ENCODE data around the gene ASPG. TPM values are rescaled to one million over a fixed set of nuclear protein-coding genes. Genes with fewer than 3 reads are reported as not detected.

ASPG gene
- total RNA-seq, 6 donors from 2014 or later: 5.2 to 14.7 (median 12.5) TPM; not detected in 1

DNA sequence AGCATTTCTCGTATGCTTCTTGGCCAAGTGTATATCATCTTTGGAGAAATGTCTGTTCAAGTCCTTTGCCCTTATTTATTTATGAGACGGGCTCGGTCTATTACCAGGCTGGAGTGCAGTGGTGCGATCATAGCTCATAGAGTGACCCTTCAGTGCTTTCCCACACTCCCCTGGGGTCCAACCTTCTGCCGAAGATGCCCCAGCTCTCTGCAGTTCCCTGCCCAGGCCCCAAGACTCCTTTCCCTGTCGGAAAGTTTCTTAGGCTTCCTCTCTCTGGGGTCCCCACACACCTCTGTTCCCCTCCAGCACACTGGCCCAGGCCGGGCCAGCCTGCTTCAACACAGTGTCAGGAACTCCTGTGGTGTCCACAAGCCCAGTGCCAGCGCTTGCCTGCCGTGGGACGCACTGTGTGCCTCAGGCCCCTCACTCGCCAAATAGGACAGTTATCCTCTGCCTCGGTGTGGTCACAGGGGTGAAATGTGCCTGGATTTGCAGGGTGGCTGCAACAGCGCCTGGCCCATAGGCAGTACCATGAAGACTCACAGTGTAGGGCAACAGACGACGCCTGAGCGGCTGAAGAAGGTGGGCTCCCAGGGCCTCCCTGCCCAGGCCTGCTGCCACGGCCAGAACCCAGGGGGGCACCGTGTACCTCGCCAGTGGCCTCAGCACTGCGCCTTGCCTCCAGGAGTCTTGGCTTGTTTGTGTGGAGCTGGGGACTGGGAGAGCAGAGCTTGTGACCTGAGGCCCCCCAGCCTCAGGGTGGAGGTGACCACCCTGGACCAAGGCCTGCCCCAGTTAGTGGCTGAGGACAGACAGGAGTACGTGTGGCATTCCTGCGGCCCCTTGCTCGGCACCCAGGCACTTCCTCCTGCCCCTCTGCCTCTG lies 4.9 kb upstream of the ASPG start:
- Histone ChIP-seq H3K36me3 (no peaks in the 10 kb centered on the region), H3K27ac (no peak overlapping the region), H3K4me1 (peaks cover 0 to 14% (median 7%) of the 10 kb centered on the region in 4 donors), H3K9me3 (no peaks in the 10 kb centered on the region), H3K27me3 (peaks cover 0 to 3% (median under 1%) of the 10 kb centered on the region in 4 donors), H3K4me3 (no peak overlapping the region)
- peak in 1 of 2 donors; percentile 56 for DNase-seq
- 90 to 92% methylated on average over 19 to 23 of the region's 23 CpGs for WGBS, 2 donors
- TF ChIP-seq, protein P1, sequence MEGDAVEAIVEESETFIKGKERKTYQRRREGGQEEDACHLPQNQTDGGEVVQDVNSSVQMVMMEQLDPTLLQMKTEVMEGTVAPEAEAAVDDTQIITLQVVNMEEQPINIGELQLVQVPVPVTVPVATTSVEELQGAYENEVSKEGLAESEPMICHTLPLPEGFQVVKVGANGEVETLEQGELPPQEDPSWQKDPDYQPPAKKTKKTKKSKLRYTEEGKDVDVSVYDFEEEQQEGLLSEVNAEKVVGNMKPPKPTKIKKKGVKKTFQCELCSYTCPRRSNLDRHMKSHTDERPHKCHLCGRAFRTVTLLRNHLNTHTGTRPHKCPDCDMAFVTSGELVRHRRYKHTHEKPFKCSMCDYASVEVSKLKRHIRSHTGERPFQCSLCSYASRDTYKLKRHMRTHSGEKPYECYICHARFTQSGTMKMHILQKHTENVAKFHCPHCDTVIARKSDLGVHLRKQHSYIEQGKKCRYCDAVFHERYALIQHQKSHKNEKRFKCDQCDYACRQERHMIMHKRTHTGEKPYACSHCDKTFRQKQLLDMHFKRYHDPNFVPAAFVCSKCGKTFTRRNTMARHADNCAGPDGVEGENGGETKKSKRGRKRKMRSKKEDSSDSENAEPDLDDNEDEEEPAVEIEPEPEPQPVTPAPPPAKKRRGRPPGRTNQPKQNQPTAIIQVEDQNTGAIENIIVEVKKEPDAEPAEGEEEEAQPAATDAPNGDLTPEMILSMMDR (IDR thresholded peaks at IDR 0.05): no peak
- TF ChIP-seq EP300 (IDR thresholded peaks at IDR 0.05): no peak
- TF ChIP-seq POLR2A (IDR thresholded peaks at IDR 0.05): no peak
- TF ChIP-seq POLR2AphosphoS5 (IDR thresholded peaks at IDR 0.05): no peak
- no peak for ATAC-seq (ENCODE audit: low FRiP score in 2 of 2)

DNA sequence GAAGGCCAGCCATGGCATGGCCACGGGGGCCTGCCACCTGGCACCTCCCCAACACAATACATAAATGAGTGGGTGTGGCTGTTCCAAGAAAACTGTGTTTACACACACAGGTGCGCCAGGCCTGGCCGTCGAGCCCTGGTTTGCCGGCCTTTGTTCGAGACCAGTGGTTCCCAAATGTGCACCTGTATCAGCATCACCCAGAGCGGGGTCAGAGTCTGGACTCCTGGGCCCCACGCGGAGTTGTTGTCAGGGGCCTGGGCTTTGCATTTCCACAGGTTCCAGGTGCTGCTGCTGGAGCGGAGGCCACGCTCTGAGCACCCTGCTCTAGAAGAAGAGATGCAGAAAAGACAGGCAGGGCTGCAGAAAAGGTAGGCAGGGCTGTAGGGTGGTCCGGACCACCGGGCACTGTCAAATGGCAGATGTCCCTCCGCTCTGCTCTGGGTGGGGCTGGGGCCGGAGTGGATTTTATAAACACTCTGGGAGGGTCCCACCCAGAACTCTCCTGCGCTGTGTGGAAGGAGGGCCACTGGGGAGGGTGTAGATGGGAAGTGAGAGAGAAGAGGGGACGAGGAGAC lies 4.2 kb upstream of the ASPG start:
- no peak for TF ChIP-seq POLR2AphosphoS5 (IDR thresholded peaks at IDR 0.05)
- TF ChIP-seq POLR2A (IDR thresholded peaks at IDR 0.05): no peak
- no peak for TF ChIP-seq EP300 (IDR thresholded peaks at IDR 0.05)
- Histone ChIP-seq H3K4me3 (no peak overlapping the region), H3K27me3 (peaks cover 0 to 7% (median 3%) of the 10 kb centered on the region in 4 donors), H3K4me1 (peaks cover 0 to 17% (median 13%) of the 10 kb centered on the region in 4 donors), H3K27ac (no peak overlapping the region), H3K9me3 (no peaks in the 10 kb centered on the region), H3K36me3 (no peaks in the 10 kb centered on the region)
- WGBS, 2 donors: 84 to 85% methylated on average over 8 to 17 of the region's 17 CpGs
- DNase-seq: peak; percentile 21 to 77
- no peak for ATAC-seq (ENCODE audit: low FRiP score in 2 of 2)

DNA sequence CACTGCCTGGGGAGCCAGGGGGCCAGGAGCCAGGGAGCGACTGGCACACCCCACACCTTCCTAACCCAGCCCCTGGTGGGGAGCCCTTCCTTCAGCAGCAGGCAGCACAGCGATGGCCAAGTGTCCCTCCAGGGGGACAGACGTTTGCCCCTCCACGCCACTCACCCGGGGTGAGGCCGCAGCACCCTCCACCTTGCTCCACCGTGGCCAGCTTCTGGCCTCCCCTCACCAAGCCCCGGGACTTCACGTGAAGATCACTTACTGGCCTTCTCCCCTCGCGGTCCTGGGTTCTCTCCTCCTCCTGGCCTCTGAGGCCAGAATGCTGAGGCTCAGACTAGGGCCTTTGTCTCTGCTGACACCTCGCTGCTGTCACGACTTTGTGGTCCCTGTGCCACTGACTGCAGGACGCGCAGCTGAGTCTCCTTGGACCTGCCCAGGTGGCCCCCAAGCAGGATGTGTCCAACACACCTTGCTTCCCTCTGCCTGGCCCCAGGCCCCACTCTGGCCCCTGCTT lies 3.5 kb upstream of the ASPG start:
- 82 to 87% methylated on average over 13 to 15 of the region's 15 CpGs for WGBS, 2 donors
- Histone ChIP-seq H3K4me3 (no peak overlapping the region), H3K27ac (no peak overlapping the region), H3K27me3 (peaks cover 0 to 9% (median 4%) of the 10 kb centered on the region in 4 donors), H3K9me3 (no peaks in the 10 kb centered on the region), H3K4me1 (peaks cover 0 to 18% (median 13%) of the 10 kb centered on the region in 4 donors), H3K36me3 (no peaks in the 10 kb centered on the region)
- no peak for TF ChIP-seq POLR2A (IDR thresholded peaks at IDR 0.05)
- no peak for TF ChIP-seq POLR2AphosphoS5 (IDR thresholded peaks at IDR 0.05)
- no peak for TF ChIP-seq EP300 (IDR thresholded peaks at IDR 0.05)
- TF ChIP-seq, protein P1 (IDR thresholded peaks at IDR 0.05): no peak
- DNase-seq: peak in 1 of 2 donors; percentile 49
- peak in 1 of 2 donors; percentile 3 for ATAC-seq (ENCODE audit: low FRiP score in 2 of 2)

DNA sequence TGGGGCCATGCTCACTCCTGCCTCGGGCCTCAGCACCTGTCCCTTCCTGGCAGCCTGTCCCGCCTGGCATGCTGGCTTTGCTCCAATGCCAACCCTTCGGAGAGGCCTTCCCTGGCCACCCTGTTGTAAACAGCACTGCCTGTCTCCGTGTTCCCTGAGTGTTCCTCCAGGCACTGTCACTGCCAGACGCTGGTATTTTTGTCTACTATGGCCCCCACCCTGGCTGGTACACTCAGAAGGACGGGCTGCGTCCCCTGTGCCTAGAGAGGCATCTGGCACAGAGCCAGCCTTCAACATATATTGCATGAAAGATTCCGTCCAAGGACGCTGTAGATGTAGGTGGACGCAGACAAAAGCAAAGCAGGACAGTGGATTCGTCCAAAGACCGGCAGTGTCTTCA lies 2.7 kb upstream of the ASPG start:
- WGBS, 2 donors: 50 to 68% methylated on average over 12 of the region's 12 CpGs

More for the DNA sequence above, 2.7 kb upstream of the ASPG start:
- Histone ChIP-seq H3K9me3 (no peaks in the 10 kb centered on the region), H3K4me3 (no peak overlapping the region), H3K27ac (no peak overlapping the region), H3K4me1 (peaks cover 0 to 18% (median 13%) of the 10 kb centered on the region in 4 donors), H3K36me3 (no peaks in the 10 kb centered on the region), H3K27me3 (peaks cover 0 to 9% (median 4%) of the 10 kb centered on the region in 4 donors)
- ATAC-seq (ENCODE audit: low FRiP score in 2 of 2) (no peak), DNase-seq (peak; percentile 39 to 58)
- TF ChIP-seq POLR2AphosphoS5 (IDR thresholded peaks at IDR 0.05) (no peak), EP300 (IDR thresholded peaks at IDR 0.05) (no peak), POLR2A (IDR thresholded peaks at IDR 0.05) (no peak)
- TF ChIP-seq, protein P1 (IDR thresholded peaks at IDR 0.05): no peak

Measured in upper lobe of left lung (tissue), 6 donors.